ENCODE results near the gene IRF4.

The IRF4 gene

DNA sequence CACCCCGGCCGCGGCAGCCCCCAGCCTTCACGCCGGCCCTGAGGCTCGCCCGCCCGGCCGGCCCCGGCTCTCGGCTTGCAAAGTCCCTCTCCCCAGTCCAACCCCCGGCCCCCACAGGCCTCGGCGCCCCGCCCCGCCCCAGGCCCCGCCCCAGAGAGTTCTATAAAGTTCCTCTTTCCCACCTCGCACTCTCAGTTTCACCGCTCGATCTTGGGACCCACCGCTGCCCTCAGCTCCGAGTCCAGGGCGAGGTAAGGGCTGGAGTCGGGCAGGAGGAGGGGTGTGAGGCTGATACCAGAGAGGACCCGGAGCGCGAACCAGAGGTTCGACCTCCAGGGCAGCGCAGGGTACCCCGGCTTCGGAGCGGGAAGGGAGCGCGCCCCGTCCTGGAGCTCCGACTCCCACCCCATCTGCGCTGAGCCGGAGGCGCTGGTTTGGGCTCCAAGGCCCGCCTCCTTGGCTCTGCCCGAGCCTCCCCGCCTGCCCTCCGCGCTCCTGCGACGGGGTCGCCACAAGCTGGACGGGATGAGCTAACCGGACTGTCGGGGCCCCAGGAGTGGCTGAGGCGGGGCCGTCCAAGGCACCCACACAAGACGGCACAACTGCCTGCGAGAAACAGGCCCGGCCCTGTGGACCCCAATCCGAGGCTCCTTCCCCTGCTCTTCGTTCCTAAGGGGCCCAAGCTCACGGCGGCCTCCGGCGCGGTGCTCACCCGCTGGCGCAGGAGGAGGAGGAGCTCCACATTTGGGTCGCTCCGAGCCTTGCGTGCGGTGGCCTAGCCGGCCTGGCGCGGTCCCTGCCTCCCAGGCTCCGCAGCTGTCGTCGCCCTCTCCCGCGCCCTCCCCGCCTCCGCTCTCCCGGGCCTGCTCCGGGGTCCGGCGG lies at the start of gene IRF4:
TSS of gene IRF4 (plus strand) at position 194 of the 882 bp plus-strand sequence. CDS start 1,401 bp downstream, outside the sequence.
- in situ Hi-C loops (cut with MboI; ENCODE audit: low sequenced_read_pairs): no loop called here

DNA sequence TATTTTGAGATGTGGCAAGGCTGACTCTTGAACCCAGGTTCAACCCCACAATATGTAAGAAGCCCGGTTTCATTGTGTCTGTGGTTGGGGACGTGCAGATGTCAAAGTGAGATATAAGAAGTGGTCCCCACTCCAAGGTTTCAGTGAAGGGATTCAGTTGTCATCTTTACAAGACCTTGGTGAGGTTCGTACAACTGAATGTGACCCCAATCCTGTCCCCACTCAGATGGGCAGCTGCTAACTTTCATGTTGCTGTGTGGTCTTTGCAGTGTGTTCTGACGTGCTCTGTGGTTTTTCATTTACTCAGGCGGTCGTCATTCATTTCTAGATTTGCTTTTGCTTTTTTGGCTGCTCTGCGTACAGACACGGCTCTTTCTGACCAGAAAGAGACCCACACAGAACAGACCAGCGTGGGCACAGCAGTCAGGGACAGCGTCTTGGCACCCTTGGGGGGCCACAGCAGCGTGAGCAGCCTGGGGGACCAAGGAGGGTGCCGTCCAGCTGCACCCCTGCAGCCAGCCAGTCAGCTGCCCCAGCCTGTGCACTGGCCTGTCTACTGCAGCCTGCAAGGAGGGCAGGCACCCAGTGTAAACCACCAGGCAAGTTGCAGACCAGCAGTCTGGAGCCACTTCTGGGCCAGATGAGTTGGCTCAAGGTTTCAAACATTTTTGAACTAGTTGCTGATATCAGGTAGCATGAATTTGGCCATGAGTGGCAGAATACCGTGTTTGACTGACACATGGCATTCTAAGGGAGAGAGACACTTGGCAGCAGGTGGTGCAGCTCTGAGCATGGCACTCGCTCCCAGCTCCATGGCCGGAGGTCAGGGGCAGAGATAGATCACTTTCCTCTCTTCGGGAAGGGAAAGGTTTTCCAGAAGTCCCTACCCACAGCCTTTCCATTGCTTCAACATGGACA lies 49.4 kb upstream of the IRF4 start:
- in situ Hi-C loops (cut with MboI; ENCODE audit: low sequenced_read_pairs): no loop called here

DNA sequence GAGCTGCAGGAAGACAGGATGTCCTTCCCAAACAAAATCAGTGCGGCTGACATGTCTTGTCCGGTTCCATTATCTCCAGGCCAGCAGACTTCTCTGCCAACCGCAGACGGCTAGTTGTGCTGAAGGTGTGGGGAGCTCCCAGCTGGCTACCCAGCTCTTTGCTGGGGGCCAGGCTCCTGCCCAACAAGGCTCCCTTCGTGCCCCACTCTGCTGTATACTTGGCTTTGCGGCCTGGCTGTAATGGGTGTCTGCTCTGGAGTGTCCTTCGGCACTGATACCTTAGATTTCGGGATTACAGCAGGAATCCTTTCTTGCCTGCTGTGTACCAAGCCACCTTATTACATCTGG lies 48.7 kb upstream of the IRF4 start:
- in situ Hi-C loops (cut with MboI; ENCODE audit: low sequenced_read_pairs): no loop called here

DNA sequence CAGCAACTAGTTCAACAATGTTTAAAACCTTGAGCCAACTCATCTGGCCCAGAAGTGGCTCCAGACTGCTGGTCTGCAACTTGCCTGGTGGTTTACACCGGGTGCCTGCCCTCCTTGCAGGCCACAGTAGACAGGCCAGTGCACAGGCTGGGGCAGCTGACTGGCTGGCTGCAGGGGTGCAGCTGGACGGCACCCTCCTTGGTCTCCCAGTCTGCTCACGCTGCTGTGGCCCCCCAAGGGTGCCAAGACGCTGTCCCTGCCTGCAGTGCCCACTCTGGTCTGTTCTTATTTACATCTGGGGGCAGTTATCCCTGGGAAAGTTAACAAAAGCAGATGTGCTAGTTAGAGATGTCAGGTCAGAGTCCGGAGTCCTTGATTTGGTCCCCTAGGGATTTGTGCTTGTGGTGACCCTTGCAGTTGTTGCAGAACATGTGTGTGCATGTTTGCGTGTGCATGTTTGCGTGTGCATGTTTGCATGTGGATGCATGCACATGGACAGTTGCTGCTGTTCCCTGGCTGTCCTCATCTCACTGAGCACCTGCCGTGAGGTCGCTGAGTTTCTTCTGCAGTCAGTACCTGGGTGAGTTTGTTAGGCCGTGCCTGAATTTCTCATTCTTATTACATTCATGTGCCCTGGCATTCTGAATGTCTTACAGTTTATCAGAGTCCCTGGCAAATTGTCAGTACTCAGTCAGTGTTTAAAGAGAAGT lies 48.2 kb upstream of the IRF4 start:
- in situ Hi-C loops (cut with MboI; ENCODE audit: low sequenced_read_pairs): no loop called here

DNA sequence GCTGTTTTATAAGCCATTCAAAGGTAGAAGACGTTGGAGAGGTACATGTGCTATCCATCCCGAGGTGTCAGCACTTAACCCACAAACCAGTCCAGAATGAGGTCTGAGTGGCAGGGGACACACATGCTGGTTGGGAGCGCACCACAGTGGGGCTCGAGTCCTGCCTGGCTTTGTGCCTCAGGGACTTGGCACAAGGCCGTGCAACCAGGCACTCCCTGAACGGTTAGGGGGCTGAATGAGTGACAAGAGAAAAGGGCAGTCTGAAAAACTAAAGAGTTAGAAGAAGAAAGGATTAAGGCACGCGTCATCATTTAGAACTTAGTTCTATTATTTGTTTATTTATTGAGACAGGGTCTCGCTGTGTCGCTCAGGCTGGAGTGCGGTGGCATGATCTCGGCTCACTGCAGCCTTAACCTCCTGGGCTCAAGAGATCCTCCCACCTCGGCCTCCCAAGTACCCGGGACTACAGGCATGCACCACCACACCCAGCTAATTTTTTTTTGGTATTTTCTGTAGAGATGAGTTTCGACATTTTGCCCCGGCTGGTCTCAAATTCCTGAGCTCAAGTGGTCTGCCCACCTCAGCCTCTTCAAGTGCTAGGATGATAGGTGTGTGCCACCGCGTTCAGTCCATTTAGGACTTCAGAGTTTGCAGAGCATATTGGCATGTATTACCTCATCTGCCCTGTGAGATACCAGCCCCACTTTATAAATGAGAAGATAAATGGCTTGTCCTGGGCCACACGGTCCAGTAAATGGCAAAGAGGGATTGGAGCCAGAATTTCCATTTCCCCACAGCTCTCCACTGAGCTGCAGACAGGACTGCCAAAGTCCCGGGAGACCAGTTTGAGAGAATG lies 47.4 kb upstream of the IRF4 start:
- in situ Hi-C loops (cut with MboI; ENCODE audit: low sequenced_read_pairs): no loop called here

DNA sequence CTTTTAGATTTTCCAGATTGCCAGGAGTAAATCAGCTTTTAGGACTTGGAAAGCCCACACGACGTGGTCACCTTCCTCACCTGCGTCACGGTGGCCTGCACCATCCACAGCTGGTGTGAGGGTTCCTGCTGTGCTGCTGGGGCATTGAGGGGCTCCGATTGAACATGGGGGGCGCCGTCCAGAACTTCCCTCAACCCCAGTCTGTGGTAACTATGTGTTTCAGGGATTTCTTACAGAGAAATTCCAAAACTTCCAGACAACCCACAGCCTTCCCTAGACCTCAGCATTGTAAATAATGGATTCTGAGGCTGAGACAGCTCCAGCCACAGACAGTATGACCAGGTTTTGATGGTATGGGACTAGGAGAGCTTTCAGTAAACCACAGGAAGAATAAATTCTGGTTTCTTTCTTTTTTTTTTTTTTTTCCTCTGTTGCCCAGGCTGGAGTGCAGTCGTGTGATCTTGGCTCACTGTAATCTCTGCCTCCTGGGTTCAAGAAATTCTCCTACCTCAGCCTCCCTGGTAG lies 46.7 kb upstream of the IRF4 start:
- in situ Hi-C loops (cut with MboI; ENCODE audit: low sequenced_read_pairs): no loop called here

DNA sequence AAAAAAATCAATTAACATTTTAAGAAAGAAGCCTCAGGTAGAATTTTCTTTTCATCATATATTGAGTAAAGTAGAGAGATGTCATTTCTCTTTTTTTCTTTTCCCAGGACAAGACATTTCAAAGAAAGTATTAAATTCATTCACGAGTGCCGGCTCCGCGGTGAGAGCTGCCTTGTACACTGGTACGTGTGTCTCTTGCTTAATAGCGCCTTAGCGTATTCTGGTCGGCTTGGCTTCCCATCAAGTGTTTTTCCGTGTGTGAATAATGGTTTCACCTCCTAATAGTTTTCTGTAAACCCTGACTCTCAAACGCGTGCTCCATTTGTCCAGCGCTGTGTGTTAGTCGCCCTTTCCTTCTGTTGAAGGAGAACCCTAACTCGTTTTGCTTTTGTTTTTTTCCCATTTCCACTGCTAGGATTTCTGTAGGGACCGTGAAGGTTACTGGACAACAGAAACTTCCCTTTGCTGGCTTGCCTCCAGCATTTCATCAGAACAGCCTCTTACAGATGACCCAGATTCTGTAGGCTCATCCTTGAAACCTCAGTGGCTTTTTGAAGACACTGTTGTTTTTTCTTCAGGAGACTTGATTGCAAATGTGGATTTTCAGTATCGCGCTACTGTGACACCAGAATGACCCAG lies 45.7 kb upstream of the IRF4 start:
- in situ Hi-C loops (cut with MboI; ENCODE audit: low sequenced_read_pairs): no loop called here

DNA sequence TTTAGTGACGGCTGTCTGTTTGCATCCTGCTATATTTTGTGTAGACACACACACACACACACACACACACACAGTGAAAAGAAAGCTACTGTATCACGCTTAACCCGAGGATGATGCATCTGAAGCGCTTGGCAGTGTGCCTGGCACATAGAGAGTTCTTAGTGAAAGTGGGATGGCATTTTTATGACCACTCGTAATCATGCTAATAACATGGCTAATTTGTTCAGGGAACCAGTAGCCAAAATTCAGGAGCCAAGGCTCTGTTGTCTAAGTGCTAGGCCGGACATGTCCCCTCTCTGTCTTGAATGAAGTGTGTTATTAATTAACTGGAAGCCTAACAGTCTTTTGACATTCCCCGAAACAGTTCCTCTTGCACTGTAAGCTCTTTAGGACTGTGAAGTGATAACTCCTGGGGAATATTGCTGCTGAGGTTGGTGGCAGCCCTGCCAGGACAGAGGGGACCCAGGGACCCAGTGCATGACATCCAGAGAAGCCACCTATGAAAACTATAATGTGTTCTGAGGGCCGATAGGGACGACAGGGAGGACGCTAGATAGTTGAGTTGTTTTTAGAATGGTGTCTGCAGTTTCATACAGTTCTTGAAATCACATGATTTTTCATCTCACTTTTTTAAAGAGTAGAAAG lies 45.0 kb upstream of the IRF4 start:
- in situ Hi-C loops (cut with MboI; ENCODE audit: low sequenced_read_pairs): no loop called here

DNA sequence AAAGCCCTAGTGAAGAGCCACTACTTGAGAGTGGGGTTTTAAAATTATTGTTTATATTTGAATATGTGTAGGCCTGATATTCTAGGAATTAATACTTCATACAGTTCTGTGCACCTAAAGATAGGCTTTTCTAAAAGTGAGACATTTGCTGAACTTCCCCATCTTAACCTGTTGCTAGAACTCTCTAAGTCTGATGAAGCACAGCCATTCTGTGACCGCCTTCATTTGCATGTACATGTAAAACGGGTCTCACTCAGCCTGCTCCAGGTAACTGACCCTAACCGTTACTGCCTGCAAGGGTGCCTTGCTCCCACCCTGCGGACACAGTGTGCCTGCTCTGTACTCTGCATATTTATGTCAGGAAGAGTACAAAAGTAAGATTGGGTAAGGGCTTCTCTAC lies 44.3 kb upstream of the IRF4 start:
- in situ Hi-C loops (cut with MboI; ENCODE audit: low sequenced_read_pairs): no loop called here

DNA sequence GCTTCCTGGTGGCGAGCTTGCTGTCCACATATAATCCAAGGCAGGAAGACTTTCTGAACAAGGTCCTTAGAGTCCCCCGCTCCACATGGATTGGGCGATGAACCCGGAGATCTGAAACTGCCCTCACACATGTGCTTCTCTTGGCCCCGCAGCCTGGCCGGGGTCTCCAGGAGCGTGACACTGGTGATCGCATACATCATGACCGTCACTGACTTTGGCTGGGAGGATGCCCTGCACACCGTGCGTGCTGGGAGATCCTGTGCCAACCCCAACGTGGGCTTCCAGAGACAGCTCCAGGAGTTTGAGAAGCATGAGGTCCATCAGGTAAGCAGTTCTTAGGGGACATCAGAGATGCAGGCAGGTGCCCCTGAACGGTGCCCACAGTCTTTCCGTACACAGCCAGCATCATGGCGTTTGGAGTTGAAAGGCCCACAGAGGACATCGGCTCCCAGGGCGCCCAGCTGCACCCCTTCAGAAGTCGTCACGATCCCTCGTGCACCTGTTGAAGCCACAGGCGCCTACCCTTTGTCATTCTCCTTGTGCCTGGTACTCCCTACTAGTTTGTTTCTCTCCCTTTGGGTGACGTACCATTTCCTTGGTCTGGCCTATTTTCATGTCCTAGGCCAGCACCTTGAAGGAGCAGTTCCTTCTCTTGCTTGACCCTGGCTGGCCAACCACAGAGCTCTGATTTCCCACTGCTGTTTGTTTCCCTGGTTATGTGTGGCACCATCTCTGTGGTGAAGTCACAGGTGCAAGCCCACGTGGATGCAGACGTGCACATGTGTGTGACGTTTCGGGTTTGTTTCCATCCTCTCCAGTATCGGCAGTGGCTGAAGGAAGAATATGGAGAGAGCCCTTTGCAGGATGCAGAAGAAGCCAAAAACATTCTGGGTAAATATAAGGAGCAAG lies 43.3 kb upstream of the IRF4 start:
- in situ Hi-C loops (cut with MboI; ENCODE audit: low sequenced_read_pairs): no loop called here

DNA sequence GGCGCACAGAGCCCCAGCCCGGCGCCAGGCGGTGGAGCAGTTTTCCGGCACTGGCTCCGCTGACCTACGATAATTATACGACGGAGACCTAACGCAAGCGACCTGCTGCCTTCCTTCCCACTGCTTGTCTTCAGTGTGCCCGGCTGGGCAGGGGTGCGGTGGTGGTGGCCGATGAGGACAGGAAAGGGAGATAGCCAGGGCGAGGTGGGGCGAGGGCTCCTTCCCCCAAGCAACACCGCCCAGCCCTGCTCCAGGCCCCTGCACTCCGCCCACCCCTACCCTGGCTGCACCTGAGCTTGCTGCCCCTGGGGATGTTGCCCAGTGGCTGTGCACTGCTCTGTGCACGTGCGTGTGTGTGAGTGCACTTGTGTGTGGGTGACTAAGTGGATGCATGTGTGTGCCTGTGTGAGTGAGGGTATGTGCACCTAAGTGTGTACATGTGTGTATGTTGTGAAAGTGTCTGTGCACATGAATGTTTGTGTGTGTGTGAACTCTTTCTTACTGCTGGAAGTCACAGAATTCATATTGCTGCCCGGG lies 42.6 kb upstream of the IRF4 start:
- in situ Hi-C loops (cut with MboI; ENCODE audit: low sequenced_read_pairs): no loop called here

DNA sequence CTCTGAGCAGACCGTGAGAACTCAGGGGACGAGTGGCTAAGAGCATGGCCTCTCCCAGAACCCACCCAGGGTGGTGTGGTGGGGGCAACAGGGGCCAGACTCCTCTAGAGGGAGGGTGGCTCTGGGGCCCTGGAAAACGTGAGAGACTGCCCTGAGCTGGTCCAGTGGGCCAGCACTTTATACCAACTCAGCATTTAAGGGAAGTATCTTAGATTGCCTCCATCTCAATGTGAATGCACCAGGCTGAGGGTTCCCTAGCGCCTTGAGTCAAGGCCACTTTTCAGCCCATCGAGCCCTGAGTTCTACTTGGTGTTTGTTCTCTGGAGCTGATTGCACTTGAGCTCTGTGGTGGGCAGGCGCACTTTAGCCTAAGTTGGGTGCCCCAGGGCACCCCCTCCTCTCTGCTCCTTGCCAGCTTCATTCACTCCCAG lies 42.0 kb upstream of the IRF4 start:
- in situ Hi-C loops (cut with MboI; ENCODE audit: low sequenced_read_pairs): no loop called here

DNA sequence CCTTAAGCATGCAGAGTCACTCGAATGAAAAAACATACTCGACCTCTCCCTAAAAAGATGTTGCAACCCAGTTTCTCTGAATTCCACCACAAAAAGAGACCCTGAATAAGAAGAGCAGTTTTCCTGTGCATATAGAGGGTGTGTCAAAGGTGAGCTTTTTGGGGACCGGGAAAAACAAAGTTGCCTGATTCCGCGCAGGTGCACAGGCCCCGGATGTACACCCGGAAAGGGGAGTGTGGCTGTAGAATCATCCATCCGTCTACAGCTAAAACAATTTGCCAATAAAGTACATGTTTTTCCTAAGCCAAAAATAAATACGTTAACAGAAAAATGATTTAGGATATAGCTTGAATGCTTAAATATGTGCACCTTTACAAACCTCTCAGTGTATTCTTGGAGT lies 41.2 kb upstream of the IRF4 start:
- in situ Hi-C loops (cut with MboI; ENCODE audit: low sequenced_read_pairs): no loop called here

DNA sequence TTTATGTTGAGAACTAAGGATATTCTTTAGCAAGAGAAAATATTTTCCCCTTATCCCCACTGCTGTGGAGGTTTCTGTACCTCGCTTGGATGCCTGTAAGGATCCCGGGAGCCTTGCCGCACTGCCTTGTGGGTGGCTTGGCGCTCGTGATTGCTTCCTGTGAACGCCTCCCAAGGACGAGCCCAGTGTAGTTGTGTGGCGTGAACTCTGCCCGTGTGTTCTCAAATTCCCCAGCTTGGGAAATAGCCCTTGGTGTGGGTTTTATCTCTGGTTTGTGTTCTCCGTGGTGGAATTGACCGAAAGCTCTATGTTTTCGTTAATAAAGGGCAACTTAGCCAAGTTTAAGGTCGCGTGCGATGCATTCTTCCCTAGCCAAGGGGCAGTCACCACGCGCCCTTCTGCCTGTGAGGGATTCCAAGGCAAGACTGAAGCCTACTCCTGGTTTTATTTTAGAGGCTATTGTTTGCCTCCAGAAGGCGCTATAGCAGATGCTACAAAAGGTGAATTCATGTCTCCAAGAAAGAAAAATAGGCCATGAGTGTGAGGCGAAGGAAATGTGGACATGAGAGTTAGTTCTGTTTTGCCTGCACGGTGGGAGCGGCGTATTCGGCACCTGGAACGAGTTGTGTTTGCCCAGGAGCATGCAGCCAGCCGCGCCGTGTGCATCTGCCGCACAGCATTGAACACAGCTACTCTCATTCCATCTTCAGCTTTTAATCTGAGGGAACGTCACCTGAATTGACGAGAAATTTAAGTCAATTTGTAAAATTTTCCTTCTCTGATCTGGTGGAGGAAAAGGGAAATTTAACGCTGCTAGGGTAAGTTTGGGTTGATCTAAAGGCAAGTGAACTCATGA lies 40.3 kb upstream of the IRF4 start:
- in situ Hi-C loops (cut with MboI; ENCODE audit: low sequenced_read_pairs): no loop called here

DNA sequence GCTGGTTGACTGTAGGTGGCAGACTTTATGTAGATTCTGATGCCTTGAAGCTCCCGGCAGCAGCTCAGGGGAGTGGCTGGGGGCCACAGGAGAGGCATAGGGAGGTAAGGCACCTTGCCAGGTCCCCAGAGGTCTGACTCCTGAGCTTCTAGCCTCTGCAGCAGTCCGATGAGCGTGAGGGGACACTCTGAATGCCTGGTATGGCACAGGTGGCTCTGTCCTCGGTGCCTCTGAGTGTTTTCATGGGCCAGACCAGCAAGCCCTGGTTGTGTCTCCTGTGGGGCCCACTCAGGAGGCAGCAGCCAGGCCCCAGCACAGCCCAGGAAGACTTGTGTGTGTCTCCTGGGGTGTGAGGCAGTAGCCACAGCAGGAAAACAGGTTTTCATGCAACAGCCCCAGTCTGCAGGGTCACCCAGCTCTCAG lies 39.7 kb upstream of the IRF4 start:
- in situ Hi-C loops (cut with MboI; ENCODE audit: low sequenced_read_pairs): no loop called here

DNA sequence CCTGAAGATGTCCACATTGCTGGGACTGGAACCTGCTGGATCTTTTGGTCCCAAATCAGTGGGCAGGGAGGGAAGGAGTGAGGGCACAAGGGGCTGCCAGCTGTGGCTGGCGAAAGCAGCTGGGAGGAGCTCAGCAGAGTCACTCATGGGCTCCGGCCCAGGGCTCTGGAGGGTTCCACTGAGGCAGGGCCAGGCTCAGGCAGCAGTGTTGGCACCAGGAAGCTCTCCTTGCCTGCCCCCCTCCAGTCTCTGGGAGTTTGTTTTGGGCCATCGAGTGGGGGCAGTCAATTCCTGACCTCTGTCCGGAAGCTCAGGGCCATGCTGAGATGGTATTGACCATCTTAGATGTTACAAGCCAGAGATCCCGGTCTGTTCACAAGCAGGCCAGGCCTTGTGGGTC lies 39.1 kb upstream of the IRF4 start:
- in situ Hi-C loops (cut with MboI; ENCODE audit: low sequenced_read_pairs): no loop called here

DNA sequence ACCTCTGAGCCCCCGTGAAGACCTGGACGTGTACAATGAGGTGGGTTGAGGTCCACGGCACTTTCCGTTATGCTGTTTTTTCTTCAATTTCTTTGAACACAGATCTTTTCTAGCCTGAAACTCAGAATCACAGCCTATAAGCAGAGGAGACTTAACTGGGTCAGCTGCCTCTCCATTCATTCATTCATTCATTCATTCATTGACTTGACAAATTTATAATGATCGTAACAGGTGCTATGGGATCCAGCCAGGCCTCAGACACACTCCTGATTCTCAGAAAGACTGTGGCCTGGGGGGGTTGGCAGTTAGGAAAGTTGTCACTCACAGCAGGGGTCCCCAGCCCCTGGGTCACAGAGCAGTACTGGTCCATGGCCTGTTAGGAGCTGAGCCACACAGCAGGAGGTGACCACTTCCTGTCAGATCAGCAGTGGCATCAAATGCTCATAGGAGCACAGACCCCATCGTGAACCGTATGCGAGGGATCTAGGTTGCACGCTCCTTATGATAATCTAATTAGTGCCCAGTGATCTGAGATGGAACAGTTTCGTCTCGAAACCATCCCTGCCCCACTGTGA lies 38.6 kb upstream of the IRF4 start:
- in situ Hi-C loops (cut with MboI; ENCODE audit: low sequenced_read_pairs): no loop called here
